ENCODE measurements around the gene ZNF83.

Gene ZNF83

GRCh38 chr19:52566588-52566987 is 71.6 kb downstream of the ZNF83 start:
- no peak for DNase-seq

- DNase-seq: no peak
Measured at GRCh38 chr19:52566121-52566520, 72.0 kb downstream of the ZNF83 start.
